ENCODE data around the gene WFIKKN2. TPM values are rescaled to one million over a fixed set of nuclear protein-coding genes. Genes with fewer than 3 reads are reported as not detected.
A peak's percentile ranks its signal among the peaks of the same experiment; 100 is the strongest.

The WFIKKN2 gene
- total and polyA plus RNA-seq, 2 of the 13 experiments (the other 11 are each of a cell fraction or from before 2014, with no cell fraction given), result not detected

- no peak for TF ChIP-seq ZNF546 (CRISPR knock-in tag; conservative IDR thresholded peaks at IDR 0.05)
- no peak for TF ChIP-seq ZBTB1 (CRISPR knock-in tag; IDR thresholded peaks at IDR 0.05; ENCODE audit: borderline replicate concordance)
- TF ChIP-seq ZSCAN30 (CRISPR knock-in tag; IDR thresholded peaks at IDR 0.05), result no peak
- TF ChIP-seq GTF3A (CRISPR knock-in tag; conservative IDR thresholded peaks at IDR 0.05), result no peak
- no peak for TF ChIP-seq ZNF605 (CRISPR knock-in tag; IDR thresholded peaks at IDR 0.05)
- TF ChIP-seq HDAC1 (CRISPR knock-in tag; IDR thresholded peaks at IDR 0.05), result 0 out of 2 replicates have a peak, but pooled peaks have one; percentile 13
- TF ChIP-seq ZNF777 (CRISPR knock-in tag; IDR thresholded peaks at IDR 0.05), result no peak
- TF ChIP-seq TBX2 (CRISPR knock-in tag; IDR thresholded peaks at IDR 0.05; ENCODE audit: borderline replicate concordance), result no peak
- TF ChIP-seq ZNF432 (CRISPR knock-in tag; IDR thresholded peaks at IDR 0.05; ENCODE audit: borderline replicate concordance), result no peak
- no peak for TF ChIP-seq TRAFD1 (CRISPR knock-in tag; IDR thresholded peaks at IDR 0.05; ENCODE audit: borderline replicate concordance)
- TF ChIP-seq KAT8 (CRISPR knock-in tag; IDR thresholded peaks at IDR 0.05), result no peak
- TF ChIP-seq POGK (CRISPR knock-in tag; conservative IDR thresholded peaks at IDR 0.05), result no peak
- no peak for TF ChIP-seq ZNF276 (CRISPR knock-in tag; IDR thresholded peaks at IDR 0.05; ENCODE audit: low read depth)
- TF ChIP-seq YY1 (IDR thresholded peaks at IDR 0.05; ENCODE audit: insufficient read depth, insufficient replicate concordance, low read depth, low read length), result no peak
- TF ChIP-seq ZNF20 (CRISPR knock-in tag; IDR thresholded peaks at IDR 0.05), result no peak
- no peak for TF ChIP-seq ZSCAN9 (CRISPR knock-in tag; IDR thresholded peaks at IDR 0.05; ENCODE audit: borderline replicate concordance)
- TF ChIP-seq ETV6 (CRISPR knock-in tag; conservative IDR thresholded peaks at IDR 0.05), result no peak
- no peak for TF ChIP-seq ZNF121 (CRISPR knock-in tag; IDR thresholded peaks at IDR 0.05)
- no peak for TF ChIP-seq SP4 (CRISPR knock-in tag; IDR thresholded peaks at IDR 0.05)
- TF ChIP-seq ZNF775 (CRISPR knock-in tag; IDR thresholded peaks at IDR 0.05; ENCODE audit: borderline replicate concordance), result no peak
- TF ChIP-seq ARID4A (CRISPR knock-in tag; IDR thresholded peaks at IDR 0.05; ENCODE audit: borderline replicate concordance), result peak; percentile 27; the same call in 1 of the 2 replicates
- no peak for TF ChIP-seq CBFB (CRISPR knock-in tag; IDR thresholded peaks at IDR 0.05)
These were observed 27.7 kb upstream of the WFIKKN2 start (continued) for GRCh38 chr17:50807675-50808074.
